K562 (cell line): ENCODE data around the gene FANK1. TPM values are rescaled to one million over a fixed set of nuclear protein-coding genes. Genes with fewer than 3 reads are reported as not detected.

ENCODE experiments used
- ATAC-seq: fragments of 200-7000 bp; cut with Tn5 transposase; 3 replicates; pipeline ENCODE4 v1.9.1; 2020; ENCODE audit warnings: moderate library complexity
- BruUV-seq: library from RNA; stranded (reverse); fragments of 400-500 nt; replicated peaks from 2 replicates; lab custom pipeline; 2021; lab: Mats Ljungman, UMichigan
- CTCF ChIA-PET: fragments of 300-600 bp; formaldehyde crosslinking; extraction: SDS; loops from one replicate; lab custom pipeline; 2021; ENCODE audit warnings: low intra/inter-chr PET ratio; lab: Yijun Ruan, JAX
- POLR2A ChIA-PET: fragments of 300-600, 350-650 bp; sonication (Branson Sonifier 250); formaldehyde crosslinking; extraction: SDS; loops from one replicate; lab custom pipeline; 2021; ENCODE audit warnings: antibody characterized with exemption, inconsistent platforms; lab: Yijun Ruan, JAX
- DNase-seq, 4 experiments: peaks; one replicate each; pipeline versions ENCODE4 v3.0.0 to v3.0.0-alpha.2; 2011 to 2018; ENCODE audit warnings: low spot score in 3 of 4, mixed read lengths in 3 of 4; ENCODE audit errors: extremely low read depth in 1 of 4
- FAIRE-seq: peaks from 2 replicates; lab custom pipeline; 2011; peaks lifted over from hg19 to GRCh38; lab: Jason Lieb, UNC
- H2AFZ ChIP-seq: 2 replicates; pipeline ENCODE4 v1.6.0; 2011; ENCODE audit warnings: low read depth, low read length, control low read depth, inconsistent platforms
- H3K27ac ChIP-seq: fragments of 200-600 bp; 3 replicates; pipeline ENCODE4 v1.8.0; 2011; ENCODE audit warnings: low read depth, mild to moderate bottlenecking, control low read depth, inconsistent platforms, low read length, moderate library complexity, mixed read lengths; ENCODE audit errors: extremely low read depth
- H3K27me3 ChIP-seq, 2 experiments: fragments of 300-600 bp in 1 of 2; 2 replicates in 1 of 2; 3 replicates in 1 of 2; pipeline versions ENCODE4 v1.6.0 to v1.8.0; 2011; ENCODE audit warnings: inconsistent platforms in 2 of 2, low read length in 2 of 2, mild to moderate bottlenecking in 1 of 2, mixed read lengths in 1 of 2, moderate library complexity in 1 of 2; ENCODE audit not compliant: control insufficient read depth in 2 of 2, insufficient read depth in 2 of 2
- H3K36me3 ChIP-seq: fragments of 300-600 bp; 3 replicates; pipeline ENCODE4 v1.8.0; 2011; ENCODE audit warnings: mild to moderate bottlenecking, low read length, inconsistent platforms; ENCODE audit not compliant: control insufficient read depth, insufficient read depth
- H3K4me1 ChIP-seq, 2 experiments: fragments of 200-600 bp in 1 of 2; replicated peaks in 1 of 2; 2 replicates in 1 of 2; 3 replicates in 1 of 2; pipeline versions ENCODE4 v1.5.1 to v1.8.0; 2011; ENCODE audit warnings: inconsistent platforms in 2 of 2, low read length in 2 of 2, mild to moderate bottlenecking in 1 of 2, mixed read lengths in 1 of 2, moderate library complexity in 1 of 2; ENCODE audit not compliant: control insufficient read depth in 2 of 2, insufficient read depth in 2 of 2
- H3K4me2 ChIP-seq: 2 replicates; pipeline ENCODE4 v1.6.1; 2011; ENCODE audit warnings: low read length, control low read depth, inconsistent platforms, mixed read lengths; ENCODE audit not compliant: insufficient read depth
- H3K4me3 ChIP-seq: fragments of 200-600 bp; sonication (generic), shearing (Covaris generic); 2 replicates; pipeline ENCODE4 v1.5.1; 2016; ENCODE audit warnings: control low read depth, inconsistent platforms
- H3K79me2 ChIP-seq: fragments of 200-600 bp; 3 replicates; pipeline ENCODE4 v1.8.0; 2011; ENCODE audit warnings: low read length, inconsistent platforms; ENCODE audit not compliant: control insufficient read depth, insufficient read depth
- H3K9ac ChIP-seq, 2 experiments: 2 replicates each; pipeline versions ENCODE4 v1.6.0 to v1.6.1; 2011; ENCODE audit warnings: low read depth in 2 of 2, low read length in 2 of 2, control low read depth in 1 of 2, inconsistent platforms in 1 of 2, mild to moderate bottlenecking in 1 of 2, mixed read lengths in 1 of 2; ENCODE audit not compliant: insufficient read depth in 1 of 2
- H3K9me1 ChIP-seq: one replicate; pipeline ENCODE4 v1.6.0; 2011; ENCODE audit warnings: inconsistent platforms, mild to moderate bottlenecking, low read length, moderate library complexity; ENCODE audit not compliant: control insufficient read depth, insufficient read depth
- H3K9me3 ChIP-seq: replicated peaks from 2 replicates; pipeline ENCODE4 v1.5.1; 2011; ENCODE audit warnings: low read depth, low read length, inconsistent platforms; ENCODE audit not compliant: control insufficient read depth, insufficient read depth
- H4K20me1 ChIP-seq: replicated peaks from 2 replicates; pipeline ENCODE4 v1.6.1; 2011; ENCODE audit warnings: low read length, inconsistent platforms, mixed read lengths; ENCODE audit not compliant: control insufficient read depth, insufficient read depth
- ARID2 ChIP-seq: fragments of 450-650 bp; IDR thresholded peaks from 2 replicates; pipeline ENCODE4 v1.6.1; 2017; ENCODE audit warnings: antibody characterized with exemption, mild to moderate bottlenecking
- EGR1 ChIP-seq: fragments of 450-650 bp; conservative IDR thresholded peaks from 2 replicates; pipeline ENCODE4 v1.6.1; 2017; ENCODE audit warnings: mild to moderate bottlenecking
- MAZ ChIP-seq, 2 experiments: fragments of 450-650 bp in 1 of 2; sonication (generic) in 1 of 2; formaldehyde crosslinking; IDR thresholded peaks in 1 of 2; conservative IDR thresholded peaks in 1 of 2; 2 replicates each; pipeline versions ENCODE4 v1.4.0 to v1.5.0; 2020; ENCODE audit warnings: mild to moderate bottlenecking in 1 of 2, missing genetic modification reagents in 1 of 2
- RBM25 ChIP-seq: fragments of 200-400 bp; formaldehyde crosslinking; IDR thresholded peaks from 2 replicates; pipeline ENCODE4 v1.6.1; 2018; ENCODE audit warnings: low read length, low read depth, moderate library complexity; ENCODE audit not compliant: severe bottlenecking
- SRF ChIP-seq, 2 experiments: fragments of 250-450, 450-650 bp in 1 of 2; sonication (Bioruptor Pico) in 1 of 2; sonication (generic) in 1 of 2; formaldehyde crosslinking; IDR thresholded peaks; 2 replicates each; pipeline versions ENCODE4 v1.5.0 to v1.5.1; 2020 to 2022; ENCODE audit warnings: mild to moderate bottlenecking in 1 of 2, missing genetic modification reagents in 1 of 2
- WGBS: fragments of 100-300 bp; shearing (Covaris generic); methylation state at CpG from one replicate; pipeline ENCODE4 v1.1.6; 2016; ENCODE audit warnings: low coverage, mixed read lengths; ENCODE audit not compliant: insufficient coverage; ENCODE audit errors: missing lambda C conversion rate; 5-methylcytosine and 5-hydroxymethylcytosine counted together
- in situ Hi-C: fragments of 300-500 bp; cut with MboI; formaldehyde crosslinking; loops from 4 replicates; pipeline ENCODE4 v1.15.0; 2018; ENCODE audit warnings: inconsistent platforms, mixed read lengths
- intact Hi-C: fragments of 100-400 bp; cut with micrococcal nuclease; formaldehyde crosslinking; loops from 2 replicates; pipeline ENCODE4 v1.14.2; 2022
- polyA plus RNA-seq, 8 experiments: library from polyadenylated mRNA; depleted of rRNA in 4 of 8; stranded (reverse) in 5 of 8; unstranded in 3 of 8; fragments of >200 nt; fragmentation: Nextera tagmentation in 2 of 8; fragmentation: Illumina TruSeq in 1 of 8; extraction: Ambion mirVana in 2 of 8; extraction: Trizol in 1 of 8; gene quantifications; 2 replicates each; pipeline versions ENCODE4 v1.2.1 to v1.2.3, GENCODE V29; 2011 to 2014; ENCODE audit warnings: inconsistent platforms in 1 of 8, missing spikeins in 1 of 8
- total RNA-seq, 7 experiments: library from RNA; depleted of rRNA in 6 of 7; stranded (reverse); fragments of >200 nt in 6 of 7; fragmentation: Illumina TruSeq in 2 of 7; extraction: Trizol in 2 of 7; gene quantifications; 2 replicates each; pipeline versions ENCODE4 v1.2.1 to v1.2.3, GENCODE V29; 2011 to 2021; ENCODE audit warnings: low replicate concordance in 1 of 7
- TF ChIP-seq, protein P1 (sequence below): fragments of 450-650 bp; formaldehyde crosslinking; IDR thresholded peaks from 2 replicates; pipeline ENCODE4 v1.4.0; 2022; ENCODE audit warnings: mild to moderate bottlenecking, moderate library complexity

Gene FANK1
- total and polyA plus RNA-seq, 9 of the 15 experiments (the other 6 are each of a cell fraction or from before 2014, with no cell fraction given) = 0.11 to 2.3 (median 0.51) TPM; not detected in 1

DNA sequence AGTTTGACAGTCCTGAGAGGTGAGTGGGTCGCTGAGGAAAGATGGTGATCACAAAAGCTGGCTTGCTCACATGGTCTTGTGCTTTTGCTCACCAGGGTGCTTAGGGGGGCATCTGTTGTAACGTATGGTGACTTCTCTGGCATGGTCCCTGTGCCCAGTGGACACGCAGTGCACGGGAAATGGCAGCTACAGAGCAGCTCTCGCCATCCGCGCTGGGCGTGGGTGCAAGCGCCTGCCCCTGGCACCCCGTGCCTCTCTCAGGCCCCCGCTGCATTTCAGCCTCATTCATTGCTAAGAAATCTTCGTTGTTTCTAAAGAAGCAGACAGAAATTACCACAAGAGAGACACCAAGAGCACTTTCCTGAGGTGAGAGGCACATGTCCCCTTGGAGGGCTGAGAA is 101.2 kb downstream of the FANK1 start:
- FAIRE-seq = no peak
- no peaks in the 10 kb centered on the region for H3K36me3 ChIP-seq
- no peak overlapping the region for H3K27ac ChIP-seq
- H3K27me3 ChIP-seq = peaks cover 0 to 15% of the 10 kb centered on the region in 2 experiments; a peak in 2 of 5 replicates
- TF ChIP-seq SRF (CRISPR knock-in tag; IDR thresholded peaks at IDR 0.05) = no peak
- TF ChIP-seq EGR1 = no peak
- no peak for TF ChIP-seq ARID2
- TF ChIP-seq RBM25 = no peak
- TF ChIP-seq, protein P1, sequence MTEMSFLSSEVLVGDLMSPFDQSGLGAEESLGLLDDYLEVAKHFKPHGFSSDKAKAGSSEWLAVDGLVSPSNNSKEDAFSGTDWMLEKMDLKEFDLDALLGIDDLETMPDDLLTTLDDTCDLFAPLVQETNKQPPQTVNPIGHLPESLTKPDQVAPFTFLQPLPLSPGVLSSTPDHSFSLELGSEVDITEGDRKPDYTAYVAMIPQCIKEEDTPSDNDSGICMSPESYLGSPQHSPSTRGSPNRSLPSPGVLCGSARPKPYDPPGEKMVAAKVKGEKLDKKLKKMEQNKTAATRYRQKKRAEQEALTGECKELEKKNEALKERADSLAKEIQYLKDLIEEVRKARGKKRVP (CRISPR knock-in tag) = no peak
- TF ChIP-seq MAZ (CRISPR knock-in tag; conservative IDR thresholded peaks at IDR 0.05 in 1 of 2, IDR thresholded peaks at IDR 0.05 in 1 of 2) = no peak
- ChIA-PET POLR2A (no interaction called here), CTCF (no interaction called here)
- no peaks in the 10 kb centered on the region for H3K79me2 ChIP-seq
- no peak overlapping the region for H3K9ac ChIP-seq
- no peak for ATAC-seq
- H4K20me1 ChIP-seq = no peaks in the 10 kb centered on the region
- no peaks in the 10 kb centered on the region for H3K4me1 ChIP-seq
- WGBS = 4% methylated on average over 10 of the region's 12 CpGs
- no peak for DNase-seq
- intact Hi-C loops = no loop called here
- H3K4me3 ChIP-seq = no peak overlapping the region
- no peak overlapping the region for H3K4me2 ChIP-seq
- in situ Hi-C loops = no loop called here
- H3K9me1 ChIP-seq = no peaks in the 10 kb centered on the region
- no peak overlapping the region for H2AFZ ChIP-seq
- no peaks in the 10 kb centered on the region for H3K9me3 ChIP-seq
- no TSS peak for BruUV-seq
